Common myeloid progenitor, CD34-positive (primary cell): ENCODE data around the gene HOXB2.
A peak's percentile ranks its signal among the peaks of the same experiment; 100 is the strongest.

Experiments
- CTCF ChIA-PET: fragments of 350-600 bp; sonication (Branson Sonifier 250); formaldehyde crosslinking; loops from one replicate; lab custom pipeline; 2021; ENCODE audit warnings: antibody characterized with exemption; lab: Charles Lee
- POLR2A ChIA-PET: fragments of 350-600 bp; sonication (Branson Sonifier 250); formaldehyde crosslinking; loops from one replicate; lab custom pipeline; 2021; ENCODE audit warnings: antibody characterized with exemption; lab: Charles Lee
- DNase-seq, 3 donors: peaks; one replicate each; pipeline versions ENCODE4 v3.0.0 to v3.0.0-alpha.2; 2013
- H3K27ac ChIP-seq, 2 experiments: 1 replicate in 1 of 2; 2 replicates in 1 of 2; pipeline ENCODE4 v1.7.0; 2013; ENCODE audit warnings: inconsistent platforms in 2 of 2, low read length in 2 of 2, mild to moderate bottlenecking in 2 of 2, low read depth in 1 of 2, moderate library complexity in 1 of 2; ENCODE audit not compliant: severe bottlenecking in 2 of 2, insufficient read depth in 1 of 2, poor library complexity in 1 of 2
- H3K27me3 ChIP-seq, 5 experiments: replicated peaks in 2 of 5; 1 replicate in 3 of 5; 2 replicates in 2 of 5; pipeline versions ENCODE4 v1.6.1 to v1.7.0; 2013; ENCODE audit warnings: low read length in 4 of 5, mild to moderate bottlenecking in 2 of 5, moderate library complexity in 2 of 5, inconsistent platforms in 1 of 5; ENCODE audit not compliant: insufficient read depth in 5 of 5, control insufficient read depth in 4 of 5
- H3K36me3 ChIP-seq, 4 experiments: 1 replicate in 2 of 4; 2 replicates in 2 of 4; pipeline versions ENCODE4 v1.6.1 to v1.7.0; 2013; ENCODE audit warnings: low read length in 3 of 4, control low read depth in 1 of 4, mild to moderate bottlenecking in 1 of 4; ENCODE audit not compliant: control insufficient read depth in 4 of 4, insufficient read depth in 4 of 4
- H3K4me1 ChIP-seq, 4 experiments: 1 replicate in 3 of 4; 2 replicates in 1 of 4; pipeline versions ENCODE4 v1.6.1 to v1.7.1; 2013; ENCODE audit warnings: low read length in 3 of 4, mild to moderate bottlenecking in 3 of 4, control low read depth in 1 of 4, inconsistent platforms in 1 of 4, moderate library complexity in 1 of 4; ENCODE audit not compliant: control insufficient read depth in 4 of 4, insufficient read depth in 4 of 4; ENCODE audit errors: control extremely low read depth in 1 of 4
- H3K4me3 ChIP-seq, 7 experiments: 1 replicate in 4 of 7; 2 replicates in 3 of 7; pipeline versions ENCODE4 v1.5.1 to v1.7.0; 2013; ENCODE audit warnings: mild to moderate bottlenecking in 7 of 7, low read length in 6 of 7, moderate library complexity in 6 of 7, inconsistent platforms in 2 of 7, low read depth in 2 of 7, control low read depth in 1 of 7; ENCODE audit not compliant: insufficient read depth in 4 of 7, control insufficient read depth in 1 of 7; ENCODE audit errors: extremely low read depth in 1 of 7
- H3K9me3 ChIP-seq, 5 experiments: 1 replicate in 4 of 5; 2 replicates in 1 of 5; pipeline versions ENCODE4 v1.6.1 to v1.7.1; 2013; ENCODE audit warnings: low read length in 4 of 5, mild to moderate bottlenecking in 2 of 5, inconsistent platforms in 1 of 5, low read depth in 1 of 5, moderate library complexity in 1 of 5; ENCODE audit not compliant: control insufficient read depth in 4 of 5, insufficient read depth in 2 of 5; ENCODE audit errors: control extremely low read depth in 1 of 5
- WGBS: methylation state at CpG from one replicate; pipeline ENCODE4 v1.1.5; 2013; ENCODE audit not compliant: insufficient coverage; 5-methylcytosine and 5-hydroxymethylcytosine counted together

The HOXB2 gene

GRCh38 chr17:48576479-48577309, 31.8 kb upstream of the HOXB2 start:
- WGBS: 4% methylated on average over 20 of the region's 43 CpGs
- peak overlapping the region; percentile 24 to 86 (median 73) for H3K4me3 ChIP-seq

GRCh38 chr17:48575673-48576478, 31.0 kb upstream of the HOXB2 start:
- ChIA-PET CTCF (interaction anchor here (0.7 to 1.8 kb wide), 4 partner anchors 10 to 47 kb away, joined by 3 to 4 read pairs (median 4); no protein-coding TSS in a partner anchor), POLR2A (no interaction called here)
- Histone ChIP-seq H3K9me3 (no peaks in the 10 kb centered on the region), H3K36me3 (peaks cover 0 to 25% (median 12%) of the 10 kb centered on the region in 4 experiments), H3K4me3 (peak overlapping the region in 6 of 7 experiments; percentile 10 to 85 (median 33)), H3K4me1 (peaks cover 7 to 89% (median 64%) of the 10 kb centered on the region in 4 experiments), H3K27ac (peak overlapping the region in 1 of 2 experiments; percentile 81), H3K27me3 (no peaks in the 10 kb centered on the region)
- no peak for DNase-seq
- WGBS: 39% methylated on average over 15 of the region's 22 CpGs

More at GRCh38 chr17:48576479-48577309, 31.8 kb upstream of the HOXB2 start:
- CTCF ChIA-PET: interaction anchor here (0.7 to 1.8 kb wide), 4 partner anchors 10 to 48 kb away, joined by 3 to 4 read pairs (median 4); no protein-coding TSS in a partner anchor
- DNase-seq: peak in 2 of 3 donors; percentile 51 to 58
- H3K36me3 ChIP-seq: peaks cover 0 to 19% (median 9%) of the 10 kb centered on the region in 4 experiments
- H3K4me1 ChIP-seq: peaks cover 7 to 89% (median 66%) of the 10 kb centered on the region in 4 experiments
- no peaks in the 10 kb centered on the region for H3K27me3 ChIP-seq
- POLR2A ChIA-PET: interaction anchor here (1.0 kb wide), 1 partner anchor 12 kb away, joined by 3 read pairs; no protein-coding TSS in a partner anchor
- H3K9me3 ChIP-seq: no peaks in the 10 kb centered on the region
- peak overlapping the region in 1 of 2 experiments; percentile 81 for H3K27ac ChIP-seq

GRCh38 chr17:48575066-48575582, 30.2 kb upstream of the HOXB2 start:
- WGBS: 34% methylated on average over 3 of the region's 7 CpGs
- H3K27ac ChIP-seq: no peak overlapping the region
- ChIA-PET POLR2A (interaction anchor here (0.6 kb wide), 1 partner anchor 671 kb away, joined by 3 read pairs; no protein-coding TSS in a partner anchor), CTCF (interaction anchor here (1.0 to 1.3 kb wide), 2 partner anchors 35 to 82 kb away, joined by 3 to 4 read pairs; no protein-coding TSS in a partner anchor)
- no peaks in the 10 kb centered on the region for H3K9me3 ChIP-seq
- H3K27me3 ChIP-seq: no peaks in the 10 kb centered on the region
- peaks cover 4 to 89% (median 60%) of the 10 kb centered on the region in 4 experiments for H3K4me1 ChIP-seq
- peak overlapping the region in 2 of 7 experiments; percentile 66 to 85 for H3K4me3 ChIP-seq
- peaks cover 0 to 30% (median 16%) of the 10 kb centered on the region in 4 experiments for H3K36me3 ChIP-seq
- DNase-seq: no peak

GRCh38 chr17:48574505-48575065, 29.7 kb upstream of the HOXB2 start:
- Histone ChIP-seq H3K4me3 (no peak overlapping the region), H3K27ac (no peak overlapping the region)
- POLR2A ChIA-PET: interaction anchor here (0.6 to 0.7 kb wide), 2 partner anchors 31 to 670 kb away, joined by 3 to 4 read pairs; no protein-coding TSS in a partner anchor

GRCh38 chr17:48571826-48572417, 27.0 kb upstream of the HOXB2 start:
- 86% methylated on average over 1 of the region's 1 CpG for WGBS
- no peak for DNase-seq
- ChIA-PET CTCF (no interaction called here), POLR2A (no interaction called here)
- Histone ChIP-seq H3K9me3 (no peaks in the 10 kb centered on the region), H3K4me1 (peaks cover 0 to 99% (median 64%) of the 10 kb centered on the region in 4 experiments), H3K27ac (no peak overlapping the region), H3K36me3 (peaks cover 0 to 36% (median 16%) of the 10 kb centered on the region in 4 experiments), H3K27me3 (no peaks in the 10 kb centered on the region), H3K4me3 (no peak overlapping the region)

More at GRCh38 chr17:48574505-48575065, 29.7 kb upstream of the HOXB2 start:
- CTCF ChIA-PET: interaction anchor here (0.9 to 1.3 kb wide), 3 partner anchors 35 to 223 kb away, joined by 3 to 4 read pairs (median 3); no protein-coding TSS in a partner anchor
- Histone ChIP-seq H3K4me1 (peaks cover 4 to 89% (median 58%) of the 10 kb centered on the region in 4 experiments), H3K36me3 (peaks cover 0 to 30% (median 16%) of the 10 kb centered on the region in 4 experiments), H3K9me3 (no peaks in the 10 kb centered on the region), H3K27me3 (no peaks in the 10 kb centered on the region)
- DNase-seq: no peak
- 91% methylated on average over 6 of the region's 8 CpGs for WGBS
